NCI-H2227 (cell line): ENCODE results near the gene HEPHL1.
A peak's percentile ranks its signal among the peaks of the same experiment; 100 is the strongest.

ENCODE experiments used
- DNase-seq: peaks from one replicate; lab custom pipeline; 2025; ENCODE audit not compliant: unreplicated experiment; lab: John Stamatoyannopoulos, UW

Gene HEPHL1

GRCh38 chr11:94128291-94128745, 107.2 kb downstream of the HEPHL1 start:
- DNase-seq: peak; percentile 69

- peak; percentile 89 for DNase-seq
These were observed 107.8 kb downstream of the HEPHL1 start, which contains the start of gene PANX1 for GRCh38 chr11:94128746-94129511. Gene PANX1, plus strand, starts transcription at chr11:94128841. Its CDS starts 472 bp downstream, at chr11:94129313.

- no peak for DNase-seq
These were observed 108.6 kb downstream of the HEPHL1 start for GRCh38 chr11:94129512-94130297.

- DNase-seq: no peak
These were observed 109.3 kb downstream of the HEPHL1 start for GRCh38 chr11:94130298-94131046.

DNA sequence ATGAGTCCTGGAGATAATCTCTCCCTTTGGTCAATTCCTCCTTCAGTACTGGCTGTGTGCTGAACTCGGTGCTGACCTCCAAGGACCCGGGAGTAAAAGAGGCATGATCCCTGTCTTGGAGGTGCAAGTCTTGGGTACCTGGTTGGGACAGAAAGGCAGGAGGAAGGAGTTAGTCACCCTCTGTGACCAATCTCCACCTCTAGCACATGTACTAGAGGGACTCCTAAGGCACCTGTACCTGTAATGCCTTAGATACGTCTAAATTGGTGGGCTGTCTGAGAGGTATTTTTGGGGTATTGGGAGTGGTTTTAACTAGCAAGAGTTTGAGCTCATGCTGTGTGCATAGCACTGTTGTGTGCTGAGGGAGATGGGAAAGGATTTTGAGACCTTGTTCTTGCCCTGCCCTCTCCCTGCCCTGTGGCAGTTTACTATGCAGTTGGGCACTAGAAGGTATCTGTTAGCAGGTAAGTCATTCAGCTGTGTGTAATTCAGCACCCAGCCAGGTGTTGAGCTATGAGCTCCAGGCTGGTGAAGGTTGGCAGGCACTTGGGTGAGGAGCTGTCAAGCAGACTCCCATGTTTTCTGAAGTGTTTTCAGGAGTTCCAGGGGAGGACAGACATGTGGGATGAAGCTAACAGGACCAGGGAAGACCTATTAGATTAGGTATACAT, 110.0 kb downstream of the HEPHL1 start:
- no peak for DNase-seq

- no peak for DNase-seq
These were observed 110.6 kb downstream of the HEPHL1 start for GRCh38 chr11:94131718-94132115.

DNA sequence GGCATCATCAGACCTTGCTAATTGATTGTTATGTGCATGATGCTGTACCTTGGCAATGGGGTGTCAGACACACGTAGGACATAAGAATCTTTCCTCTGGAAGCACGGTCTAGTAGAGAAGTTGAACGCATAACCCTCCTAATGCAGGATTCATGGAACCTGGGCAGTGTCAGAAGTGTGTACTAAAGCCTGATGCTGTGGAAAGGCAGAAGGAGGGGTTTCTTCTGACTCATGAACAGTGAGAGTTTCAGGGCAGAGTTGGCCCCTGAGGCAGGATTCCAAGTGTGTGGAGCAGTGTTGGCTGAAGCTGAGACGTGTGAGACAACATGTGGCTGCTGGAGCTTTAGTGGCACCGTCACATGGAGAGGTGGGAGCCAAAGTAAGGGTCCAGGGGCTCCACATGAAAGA, 111.0 kb downstream of the HEPHL1 start:
- DNase-seq: no peak

GRCh38 chr11:94132823-94133408, 111.8 kb downstream of the HEPHL1 start:
- DNase-seq: no peak

DNA sequence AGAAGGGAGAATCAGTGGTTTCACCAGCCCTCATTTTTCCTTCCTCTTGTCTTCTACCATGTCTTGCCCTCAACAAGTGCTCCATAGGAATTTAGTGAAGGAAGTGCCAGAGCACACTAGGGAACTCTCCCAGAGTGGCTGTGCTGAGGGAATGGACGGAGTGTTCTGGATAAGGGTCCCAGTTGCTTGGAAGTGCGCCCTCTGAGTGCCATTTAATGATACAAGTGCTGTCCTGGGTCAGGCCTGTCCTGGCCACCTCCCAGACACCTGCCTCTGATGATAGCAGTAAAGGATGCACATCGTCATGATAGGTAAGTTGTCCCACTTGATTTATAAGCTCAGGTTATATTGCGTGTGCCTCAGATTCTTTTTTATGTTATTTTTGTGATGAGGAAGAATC, 112.6 kb downstream of the HEPHL1 start:
- DNase-seq: no peak

GRCh38 chr11:94134651-94135512, 113.7 kb downstream of the HEPHL1 start:
- DNase-seq: no peak

- peak; percentile 33 for DNase-seq
These were observed 118.3 kb downstream of the HEPHL1 start for GRCh38 chr11:94139416-94139815.

DNA sequence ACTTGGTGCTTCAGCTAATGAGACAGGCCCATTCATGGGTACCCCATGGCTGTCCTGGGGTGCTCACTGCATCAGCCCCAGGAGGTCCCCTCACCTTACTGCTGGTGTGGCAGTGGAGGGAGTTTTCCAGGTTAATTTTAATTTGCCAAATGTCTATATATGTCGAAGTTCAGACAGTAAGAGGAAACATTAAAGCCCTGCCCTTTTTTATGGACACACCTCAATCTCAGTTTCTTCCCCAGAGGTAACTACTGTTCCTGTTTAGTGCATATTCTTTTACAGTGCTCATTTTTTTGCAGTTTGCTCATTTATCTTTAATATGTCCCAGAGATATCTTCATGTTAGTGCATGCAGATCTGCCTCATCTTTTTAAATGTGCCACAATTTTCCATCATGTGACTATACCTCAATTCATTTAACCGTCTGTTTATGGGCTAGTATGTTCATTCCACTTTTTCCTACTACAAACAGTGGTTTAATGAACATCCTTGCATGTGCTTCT, 119.1 kb downstream of the HEPHL1 start:
- no peak for DNase-seq

DNA sequence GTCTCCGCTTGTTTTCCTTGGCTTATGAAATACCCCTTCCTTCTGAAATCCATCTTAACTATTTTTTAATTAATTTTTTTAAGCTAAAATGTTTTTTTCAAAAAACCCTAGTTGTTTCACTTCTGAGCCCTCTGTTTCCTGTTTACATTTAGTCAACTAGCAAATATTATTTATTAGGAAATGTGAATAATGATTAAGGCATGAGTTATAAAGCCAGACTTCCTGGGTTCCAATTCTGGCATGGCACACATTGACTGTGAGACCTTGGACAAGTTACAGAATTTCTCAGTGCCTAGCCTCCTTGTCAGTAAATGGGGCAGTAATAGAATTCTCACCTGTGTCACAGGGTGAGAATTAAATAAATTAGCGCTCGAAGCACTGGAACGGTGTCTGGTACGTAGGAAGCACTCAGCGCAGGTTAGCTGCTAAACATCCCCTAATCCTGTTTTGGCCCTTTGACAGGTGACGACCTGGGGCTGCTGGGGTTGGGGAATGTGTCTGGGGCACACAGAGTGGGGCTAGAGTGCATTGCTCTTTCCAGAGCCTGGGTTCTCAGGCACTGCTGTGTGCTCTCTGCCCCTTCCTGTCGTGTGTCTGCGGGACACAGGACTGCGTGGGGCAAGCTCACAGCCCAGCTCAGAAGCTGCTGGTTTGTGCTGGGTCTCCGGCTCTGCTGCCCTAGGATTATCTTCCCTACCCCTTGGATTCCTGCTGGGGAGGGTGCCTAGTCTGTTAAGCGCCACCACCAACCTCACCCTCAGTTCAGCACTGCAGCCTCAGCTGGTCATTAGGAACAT, 120.6 kb downstream of the HEPHL1 start:
- no peak for DNase-seq

- DNase-seq: no peak
These were observed 121.4 kb downstream of the HEPHL1 start for GRCh38 chr11:94142308-94143281.

DNA sequence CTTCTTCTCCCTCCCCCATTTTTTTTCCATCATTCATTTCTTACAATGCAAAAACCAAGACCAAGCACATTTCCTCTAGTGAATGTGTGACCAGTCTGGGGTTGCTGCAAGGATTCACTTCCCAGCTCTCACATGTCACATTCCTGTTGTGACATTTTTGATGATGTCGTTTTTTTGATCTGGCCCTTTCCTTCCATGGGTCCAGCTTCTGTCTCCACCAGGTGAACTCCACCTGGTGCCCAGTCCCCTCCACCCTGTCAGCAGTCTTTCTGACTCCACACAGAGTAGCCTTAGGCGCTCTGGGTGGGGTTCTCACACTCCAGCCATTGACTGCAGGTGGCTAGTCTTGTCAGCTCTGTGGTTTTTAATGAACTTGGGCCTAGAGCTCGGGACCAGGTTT, 123.1 kb downstream of the HEPHL1 start:
- DNase-seq: no peak

DNA sequence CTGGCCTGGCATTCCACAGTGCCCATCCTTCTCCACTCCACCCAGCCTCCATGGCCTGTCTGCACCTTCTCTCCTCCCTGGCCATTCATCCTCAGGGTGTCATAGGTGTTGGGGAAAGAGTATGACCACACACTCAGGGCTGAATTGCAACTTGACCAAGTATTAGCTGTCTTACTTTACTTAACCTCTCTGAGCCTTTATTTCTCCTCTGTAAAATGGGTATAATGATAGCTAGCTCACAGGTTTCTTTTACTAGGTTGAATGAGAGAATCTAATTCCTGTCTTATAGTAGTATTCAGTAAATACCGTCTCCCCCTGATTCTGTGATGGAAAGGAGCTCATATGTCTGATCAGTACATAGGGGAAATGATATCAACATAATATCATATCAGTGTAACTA, 123.5 kb downstream of the HEPHL1 start:
- no peak for DNase-seq

GRCh38 chr11:94145431-94145830, 124.3 kb downstream of the HEPHL1 start:
- no peak for DNase-seq
